Measurements from ENCODE around the gene PTPRA.

- TF ChIP-seq CTCF (IDR thresholded peaks at IDR 0.05) = no peak
- no peak for TF ChIP-seq POLR2A (IDR thresholded peaks at IDR 0.05; ENCODE audit: low read depth)
- TF ChIP-seq EP300 (IDR thresholded peaks at IDR 0.05) = no peak
These were observed 32.9 kb upstream of the PTPRA start, which contains the start of the genes PCED1A and VPS16 for GRCh38 chr20:2840138-2840966.

Data from esophagus muscularis mucosa (tissue), 4 donors.